WERI-Rb-1 (cell line): Measurements from ENCODE around the gene SKI.

Source experiments
- DNase-seq: peaks from one replicate; pipeline ENCODE4 v3.0.0-alpha.2; 2020
- H3K27ac ChIP-seq: fragments of 250-450 bp; sonication (Bioruptor Pico); 2 replicates; pipeline ENCODE4 v1.5.1; 2020; ENCODE audit warnings: mild to moderate bottlenecking, moderate library complexity
- H3K27me3 ChIP-seq: fragments of 250-450 bp; sonication (Bioruptor Pico); 2 replicates; pipeline ENCODE4 v1.5.1; 2021; ENCODE audit warnings: mild to moderate bottlenecking, low read depth, moderate library complexity; ENCODE audit not compliant: insufficient read depth, severe bottlenecking
- H3K36me3 ChIP-seq: fragments of 250-450 bp; sonication (Bioruptor Pico); 2 replicates; pipeline ENCODE4 v1.5.1; 2020; ENCODE audit warnings: mild to moderate bottlenecking, moderate library complexity
- H3K4me3 ChIP-seq: 2 replicates; pipeline ENCODE4 v1.5.1; 2011; ENCODE audit warnings: low read depth, mild to moderate bottlenecking, control low read depth, low read length
- H3K9me3 ChIP-seq: fragments of 250-450 bp; sonication (Bioruptor Pico); 2 replicates; pipeline ENCODE4 v1.5.1; 2021; ENCODE audit warnings: mild to moderate bottlenecking, moderate library complexity; ENCODE audit not compliant: severe bottlenecking
- CTCF ChIP-seq: IDR thresholded peaks from 2 replicates; pipeline ENCODE4 v1.5.1; 2011; ENCODE audit warnings: low read depth, mild to moderate bottlenecking, control low read depth, inconsistent platforms, low read length

The SKI gene

GRCh38 chr1:2269922-2270259, 41.8 kb downstream of the SKI start:
- Histone ChIP-seq H3K4me3 (no peak overlapping the region), H3K27me3 (no peaks in the 10 kb centered on the region), H3K9me3 (no peaks in the 10 kb centered on the region), H3K27ac (peak overlapping the region; percentile 79), H3K36me3 (no peaks in the 10 kb centered on the region)
- no peak for DNase-seq
- no peak for TF ChIP-seq CTCF

GRCh38 chr1:2270260-2271100, 42.4 kb downstream of the SKI start:
- peak; percentile 69 for DNase-seq
- Histone ChIP-seq H3K27ac (peak overlapping the region; percentile 79), H3K36me3 (no peaks in the 10 kb centered on the region), H3K9me3 (no peaks in the 10 kb centered on the region), H3K4me3 (no peak overlapping the region), H3K27me3 (no peaks in the 10 kb centered on the region)
- no peak for TF ChIP-seq CTCF

GRCh38 chr1:2271211-2271721, 43.1 kb downstream of the SKI start:
- Histone ChIP-seq H3K27ac (peak overlapping the region; percentile 79), H3K9me3 (no peaks in the 10 kb centered on the region), H3K27me3 (no peaks in the 10 kb centered on the region), H3K36me3 (no peaks in the 10 kb centered on the region), H3K4me3 (no peak overlapping the region)
- peak; percentile 27 for DNase-seq
- no peak for TF ChIP-seq CTCF

- no peaks in the 10 kb centered on the region for H3K27me3 ChIP-seq
- no peak for TF ChIP-seq CTCF
- peak overlapping the region; percentile 79; the same call in 1 of the 2 replicates for H3K27ac ChIP-seq
- no peaks in the 10 kb centered on the region for H3K9me3 ChIP-seq
- no peaks in the 10 kb centered on the region for H3K36me3 ChIP-seq
- DNase-seq: peak; percentile 41
- H3K4me3 ChIP-seq: no peak overlapping the region
Measured at GRCh38 chr1:2271841-2272655, 43.9 kb downstream of the SKI start.

GRCh38 chr1:2272686-2273400, 44.7 kb downstream of the SKI start:
- Histone ChIP-seq H3K36me3 (no peaks in the 10 kb centered on the region; the same call in 1 of the 2 replicates), H3K27me3 (no peaks in the 10 kb centered on the region), H3K4me3 (no peak overlapping the region), H3K27ac (no peak overlapping the region), H3K9me3 (no peaks in the 10 kb centered on the region)
- DNase-seq: no peak
- no peak for TF ChIP-seq CTCF
